ENCODE results near the gene P2RY10.
A peak's percentile ranks its signal among the peaks of the same experiment; 100 is the strongest.
"Not testable (repeated sequence)": the region's sequence is repeated elsewhere in the genome, so short reads cannot be mapped to it uniquely, and the experiment has no call there.

The P2RY10 gene
- 112 to 113 reads per million in 2 donors for total RNA-seq

DNA sequence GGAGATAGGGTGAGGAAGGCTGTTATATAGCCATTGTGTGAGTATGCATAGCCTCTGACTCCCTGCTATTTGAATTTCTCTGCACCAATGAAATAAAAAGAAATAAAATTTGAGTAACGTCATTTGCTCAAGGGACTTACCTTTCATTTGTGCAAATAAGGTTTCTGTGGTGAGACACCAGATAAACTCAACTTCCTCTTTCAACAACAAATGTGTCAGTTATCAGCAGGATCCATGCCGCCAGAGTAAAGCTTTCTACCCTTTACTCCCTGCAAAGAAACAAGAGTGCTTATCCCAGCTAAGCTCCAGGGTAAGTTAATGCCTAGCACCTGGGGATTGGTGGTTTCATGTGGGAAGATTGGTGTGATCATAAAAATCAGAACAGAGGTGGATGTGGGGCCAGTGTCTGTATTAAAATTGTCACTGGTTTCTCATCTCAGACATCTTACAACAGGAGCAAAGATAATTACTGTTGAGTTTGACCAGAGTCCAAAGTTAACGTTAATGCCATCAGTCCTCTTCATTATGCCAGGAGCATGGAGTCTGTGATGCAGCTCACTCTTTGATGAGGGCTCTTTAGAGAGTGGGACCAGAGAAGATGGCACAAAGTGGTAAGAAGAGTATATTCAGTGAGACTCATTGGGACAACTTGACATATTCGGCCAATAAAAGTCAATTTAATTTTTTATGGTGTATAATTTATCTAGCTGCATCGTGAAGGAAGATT, at the start of gene P2RY10:
P2RY10 (plus strand) TSS at position 206 of the 727 bp plus-strand sequence. CDS start 15,130 bp downstream, outside the sequence.
- DNase-seq, result peak in 3 of 5 experiments; percentile 20 to 90 (median 66)

DNA sequence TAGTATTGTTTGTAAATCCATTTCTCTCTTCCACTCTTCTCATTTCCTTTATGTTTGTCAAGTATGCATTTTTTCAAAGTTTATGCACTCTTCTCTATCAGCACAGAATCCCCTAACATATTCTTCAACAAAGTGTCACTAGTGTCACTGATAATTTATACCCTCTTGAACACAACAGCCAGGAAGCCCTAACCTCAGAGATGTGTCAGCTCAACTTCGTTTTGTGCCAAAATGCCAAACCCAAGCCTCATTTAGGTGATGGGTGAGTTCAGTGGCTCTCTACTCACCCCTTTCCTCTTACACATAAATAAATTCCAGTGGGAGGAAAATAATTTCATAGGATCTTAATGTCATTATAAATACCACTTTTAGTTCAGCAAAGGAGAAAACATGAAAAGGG, 22.4 kb upstream of the P2RY10 start:
- no peak for DNase-seq

DNA sequence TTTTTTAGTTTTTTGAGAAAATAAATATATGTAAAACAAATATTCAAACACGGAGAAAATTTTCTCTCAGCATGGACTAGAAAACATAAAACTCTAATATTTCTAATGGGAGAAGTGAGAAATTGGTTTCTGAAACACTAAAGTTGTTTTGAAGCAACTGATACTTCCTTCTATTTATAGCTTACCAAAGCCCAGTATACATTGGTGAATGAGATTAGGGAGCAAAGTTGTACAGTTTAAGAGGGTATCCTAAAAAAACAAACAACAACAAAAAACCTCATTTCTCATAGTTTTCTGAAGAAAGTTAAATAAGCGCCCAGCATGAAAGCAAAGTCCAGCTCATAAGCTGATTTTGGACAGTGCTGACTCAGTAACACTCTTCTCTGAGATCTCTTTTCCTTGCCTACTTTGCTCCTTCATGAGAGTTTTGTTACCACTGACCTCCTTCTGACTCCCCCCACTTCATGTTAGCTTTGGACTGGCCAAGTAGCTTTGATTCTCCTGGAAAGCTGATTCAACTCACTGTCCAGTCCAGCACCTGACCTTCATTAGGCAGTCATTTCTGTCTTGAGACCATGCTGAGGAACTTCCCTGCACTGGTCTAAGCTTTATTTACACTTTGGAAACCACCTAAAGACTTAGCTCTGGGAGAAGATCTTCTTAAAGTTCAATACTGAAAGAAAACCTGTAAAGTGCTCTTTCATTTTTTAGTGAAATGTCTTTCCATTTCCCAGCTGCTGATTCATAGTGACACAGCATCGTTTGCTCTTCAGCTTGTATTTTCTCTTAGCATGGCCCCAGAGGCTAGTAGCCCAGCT, 21.8 kb upstream of the P2RY10 start:
- DNase-seq, result peak in 1 of 5 experiments; percentile 23

GRCh38 chrX:78931814-78932213, 13.4 kb upstream of the P2RY10 start:
- no peak for DNase-seq

DNA sequence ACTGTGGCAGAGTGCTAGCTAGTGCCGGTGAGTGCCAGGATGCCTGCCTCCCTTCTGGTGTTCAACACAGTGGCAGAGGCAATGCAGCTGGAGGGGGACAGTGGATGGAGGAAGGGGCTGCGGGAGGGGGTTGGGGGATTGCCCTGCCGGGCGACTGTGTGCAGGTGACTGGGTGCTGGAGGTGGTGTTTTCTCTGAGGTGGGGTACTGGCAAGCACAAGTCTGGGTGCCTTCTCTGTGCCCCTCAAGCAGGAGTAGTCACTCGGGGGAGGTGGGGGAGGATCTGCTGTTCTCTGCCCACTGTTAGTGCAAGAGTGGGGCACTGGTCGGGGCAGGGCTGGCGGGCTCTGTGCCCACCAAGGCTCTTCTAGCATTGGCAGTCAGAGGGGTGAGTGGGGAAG, 10.3 kb upstream of the P2RY10 start:
- DNase-seq, result no peak

GRCh38 chrX:78944351-78944750, 840 bp upstream of the P2RY10 start:
- DNase-seq, result no peak

GRCh38 chrX:78946178-78946931, 1.2 kb downstream of the P2RY10 start:
- peak in 1 of 5 experiments; percentile 75 for DNase-seq

DNA sequence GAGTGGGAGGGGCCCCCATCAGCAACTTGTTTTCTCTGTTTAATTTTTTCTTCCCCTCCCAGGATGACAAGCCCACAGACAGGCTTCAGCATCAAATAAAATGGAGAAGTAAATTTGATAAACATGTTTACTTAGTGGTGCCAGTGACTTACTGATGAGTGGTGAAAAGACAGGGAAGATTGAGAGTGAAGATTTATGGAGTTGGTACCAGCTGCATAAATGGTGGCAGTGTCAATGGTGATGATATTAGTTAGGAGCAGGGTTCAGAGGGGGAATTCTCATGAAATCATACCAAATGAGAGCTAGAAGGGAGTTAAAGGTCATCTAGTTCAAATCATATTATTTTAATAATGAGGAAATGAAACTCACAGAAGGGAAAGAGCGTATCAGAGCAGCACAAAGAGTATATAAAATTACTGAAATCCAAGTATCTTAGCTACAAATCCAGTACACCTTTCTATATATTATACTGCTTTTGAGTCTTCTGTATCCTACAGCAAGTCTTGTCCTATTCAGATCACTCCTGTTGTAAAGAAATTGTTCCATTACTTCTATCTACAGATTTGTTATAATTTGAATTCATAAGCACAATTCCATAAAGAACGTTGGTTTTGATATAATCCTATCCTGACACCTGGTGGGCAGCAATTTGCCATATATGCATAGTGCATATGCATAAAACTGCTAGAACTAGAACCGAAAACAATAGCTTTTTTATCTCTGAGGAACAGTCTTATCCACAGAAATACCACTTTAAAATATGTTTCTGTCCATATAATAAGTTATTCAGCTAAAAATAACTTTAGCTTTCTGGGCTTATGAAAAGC, 5.0 kb downstream of the P2RY10 start:
- DNase-seq, result no peak

- DNase-seq, result no peak
These were observed 12.0 kb downstream of the P2RY10 start for GRCh38 chrX:78957049-78957767.

DNA sequence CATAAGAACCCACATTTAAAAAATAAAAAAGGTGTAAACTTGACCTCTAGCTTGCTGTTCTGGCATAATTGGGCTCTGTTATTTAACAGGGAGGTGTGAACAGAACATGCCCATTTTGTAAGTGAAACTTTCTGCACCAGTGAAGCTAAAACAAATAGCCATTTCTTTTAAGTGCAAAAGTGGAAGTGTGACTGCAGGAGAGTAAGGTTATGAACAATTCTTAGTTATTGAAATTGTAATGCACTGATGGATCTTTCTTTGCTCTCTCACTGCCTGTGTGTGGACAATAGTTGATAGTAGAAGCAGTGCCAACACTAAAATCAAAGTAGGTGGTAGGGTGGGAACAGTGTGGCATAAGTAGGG, 12.6 kb downstream of the P2RY10 start:
- DNase-seq, result no peak

- peak in 1 of 5 experiments; percentile 55 for DNase-seq
These were observed 13.4 kb downstream of the P2RY10 start for GRCh38 chrX:78958419-78959116.

GRCh38 chrX:78960888-78961287, 15.7 kb downstream of the P2RY10 start:
- DNase-seq, result no peak

DNA sequence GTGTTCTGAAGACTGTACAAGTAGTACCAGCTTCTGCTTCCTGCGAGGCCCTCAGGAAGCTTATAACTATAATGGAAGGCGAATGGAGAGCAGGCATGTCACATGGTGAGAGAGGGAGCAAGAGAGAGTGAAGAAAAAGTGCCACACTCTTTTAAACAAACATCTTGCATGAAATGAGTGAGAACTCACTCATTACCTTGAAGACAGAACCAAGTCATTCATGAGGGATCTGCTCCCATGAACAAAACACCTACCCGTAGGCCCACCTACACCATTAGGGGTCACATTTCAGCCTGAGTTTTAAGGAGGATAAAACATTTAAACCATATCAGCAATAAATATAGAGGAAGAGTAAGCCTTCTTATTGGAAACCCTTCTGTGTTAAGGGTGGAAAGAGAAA, 19.4 kb downstream of the P2RY10 start:
- no peak for DNase-seq

GRCh38 chrX:78979789-78980464, 34.7 kb downstream of the P2RY10 start:
- DNase-seq, result peak in 1 of 5 experiments; percentile 38

- DNase-seq, result no peak
These were observed 44.2 kb downstream of the P2RY10 start for GRCh38 chrX:78989349-78989748.

DNA sequence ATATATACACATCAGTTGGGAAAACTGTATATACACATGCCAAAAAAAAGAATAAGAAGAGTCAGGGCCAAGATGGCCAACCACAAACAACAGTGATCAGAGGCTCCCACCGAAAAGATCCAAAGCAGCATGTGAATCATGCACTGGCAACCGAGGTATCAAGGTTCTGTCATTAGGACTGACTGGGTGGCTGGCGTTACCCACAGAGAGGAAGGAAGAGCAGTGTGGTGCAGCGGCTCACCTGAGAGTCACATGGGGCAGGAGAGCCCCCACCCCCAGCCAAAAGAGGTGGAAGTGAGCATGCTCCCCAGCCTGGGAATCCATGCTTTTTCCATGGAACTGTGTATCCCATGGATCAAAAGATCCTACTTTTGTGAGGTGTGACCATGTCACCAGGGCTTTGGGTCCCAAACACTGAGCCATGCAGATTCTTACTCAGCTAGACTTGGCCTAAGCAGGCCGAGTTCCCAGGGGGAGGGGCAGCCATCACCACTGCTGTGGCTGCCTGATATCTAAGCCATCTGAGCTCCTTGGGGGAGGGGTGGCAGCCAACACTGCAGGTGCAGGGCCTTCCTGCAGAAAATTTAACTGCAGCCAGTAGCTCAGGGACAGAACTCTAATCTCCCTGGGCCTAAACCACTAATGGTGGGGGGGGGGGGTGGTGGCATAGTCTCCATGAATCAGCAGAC, 52.8 kb downstream of the P2RY10 start:
- peak in 2 of 5 experiments; percentile 19 to 54 for DNase-seq

GRCh38 chrX:79007540-79007939, 62.3 kb downstream of the P2RY10 start:
- not testable (repeated sequence) for DNase-seq

All from T-helper 2 cell (primary cell).